H1 (cell line): Measurements from ENCODE around the gene TPD52L1. TPM values are rescaled to one million over a fixed set of nuclear protein-coding genes. Genes with fewer than 3 reads are reported as not detected.

Experiments
- BACH1 ChIP-seq: IDR thresholded peaks from 2 replicates; pipeline ENCODE4 v1.6.1; 2012; ENCODE audit warnings: low read length, improper control_type of control experiment
- BRCA1 ChIP-seq: IDR thresholded peaks from 2 replicates; pipeline ENCODE4 v1.6.1; 2012; ENCODE audit warnings: low read depth, low read length, improper control_type of control experiment
- CHD2 ChIP-seq: IDR thresholded peaks from 2 replicates; pipeline ENCODE4 v1.6.1; 2012; ENCODE audit warnings: low read length, improper control_type of control experiment
- MAX ChIP-seq: IDR thresholded peaks from 2 replicates; pipeline ENCODE4 v1.6.1; 2012; ENCODE audit warnings: inconsistent platforms
- PHF8 ChIP-seq: fragments of 200-600 bp; sonication (generic); conservative IDR thresholded peaks from 2 replicates; pipeline ENCODE4 v1.7.1; 2012; ENCODE audit warnings: low read depth, mild to moderate bottlenecking, inconsistent platforms, low read length, moderate library complexity
- RFX5 ChIP-seq: IDR thresholded peaks from 2 replicates; pipeline ENCODE4 v1.6.1; 2011; ENCODE audit warnings: low read depth, low read length, improper control_type of control experiment, borderline replicate concordance
- SP2 ChIP-seq: IDR thresholded peaks from 2 replicates; pipeline ENCODE4 v1.6.1; 2012; ENCODE audit warnings: mild to moderate bottlenecking, low read length, inconsistent platforms
- polyA plus RNA-seq, 7 experiments: library from polyadenylated mRNA; depleted of rRNA in 3 of 7; stranded (reverse) in 5 of 7; unstranded in 2 of 7; fragments of >200 nt in 5 of 7; fragments of 200-250 nt in 2 of 7; gene quantifications; 1 replicate in 5 of 7; 2 replicates in 1 of 7; 4 replicates in 1 of 7; pipeline versions ENCODE4 v1.2.1 to v1.2.3, GENCODE V29; 2011 to 2013; ENCODE audit warnings: missing spikeins in 2 of 7, mixed read lengths in 2 of 7
- total RNA-seq: library from RNA; stranded (reverse); fragmentation: NEBNext Ultra II Directional; extraction: Animal tissue kit (Norgen Biotek cat#: 25700); gene quantifications from 2 replicates; pipeline ENCODE4 v1.2.1, GENCODE V29; 2021
- TF ChIP-seq, protein P1 (sequence below): fragments of 300-600 bp; sonication (generic); IDR thresholded peaks from 2 replicates; pipeline ENCODE4 v1.7.1; 2012; ENCODE audit warnings: low read length, moderate library complexity, mild to moderate bottlenecking, inconsistent platforms; ENCODE audit not compliant: insufficient replicate concordance

The TPD52L1 gene
- total and polyA plus RNA-seq, 2 of the 8 experiments (the other 6 are each of a cell fraction or from before 2014, with no cell fraction given): 7.4 to 14.2 TPM

DNA sequence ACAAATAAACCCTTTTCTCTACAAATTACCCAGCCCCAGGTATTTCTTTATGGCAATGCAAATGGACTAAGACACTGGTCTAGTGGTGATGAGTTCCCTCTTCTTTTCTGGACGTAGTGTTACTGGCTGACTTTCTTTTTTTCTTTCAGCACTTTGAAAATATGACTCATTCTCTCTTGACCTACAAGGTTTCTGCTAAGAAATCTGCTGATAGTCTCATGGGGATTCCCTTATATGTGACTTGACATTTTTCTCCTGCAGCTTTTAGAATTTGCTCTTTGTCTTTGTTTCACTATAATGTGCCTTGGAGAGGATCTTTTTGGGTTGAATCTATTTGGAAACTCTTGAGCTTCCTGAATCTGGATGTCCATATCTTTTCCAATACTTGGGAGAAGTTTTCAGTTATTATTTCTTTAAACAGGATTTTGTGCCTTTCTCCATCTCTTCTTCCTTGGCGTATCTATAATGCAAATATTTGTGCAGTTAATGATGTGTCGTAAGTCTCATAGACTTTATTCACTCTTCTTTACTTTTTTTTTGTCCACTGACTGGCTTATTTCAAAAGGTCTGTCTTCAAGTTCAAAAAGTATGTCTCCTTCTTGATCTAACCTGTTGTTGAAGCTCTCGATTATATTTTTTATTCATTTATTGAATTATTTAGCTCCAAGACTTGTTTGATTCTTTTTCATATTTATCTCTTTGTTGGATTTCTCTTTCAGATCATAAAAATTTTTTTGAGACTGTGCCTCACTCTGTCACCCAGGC is 42.2 kb upstream of the TPD52L1 start (continued):
- TF ChIP-seq RFX5 (no peak), SP2 (no peak), BACH1 (no peak), CHD2 (no peak), MAX (no peak), PHF8 (no peak), BRCA1 (no peak)
- TF ChIP-seq, protein P1, sequence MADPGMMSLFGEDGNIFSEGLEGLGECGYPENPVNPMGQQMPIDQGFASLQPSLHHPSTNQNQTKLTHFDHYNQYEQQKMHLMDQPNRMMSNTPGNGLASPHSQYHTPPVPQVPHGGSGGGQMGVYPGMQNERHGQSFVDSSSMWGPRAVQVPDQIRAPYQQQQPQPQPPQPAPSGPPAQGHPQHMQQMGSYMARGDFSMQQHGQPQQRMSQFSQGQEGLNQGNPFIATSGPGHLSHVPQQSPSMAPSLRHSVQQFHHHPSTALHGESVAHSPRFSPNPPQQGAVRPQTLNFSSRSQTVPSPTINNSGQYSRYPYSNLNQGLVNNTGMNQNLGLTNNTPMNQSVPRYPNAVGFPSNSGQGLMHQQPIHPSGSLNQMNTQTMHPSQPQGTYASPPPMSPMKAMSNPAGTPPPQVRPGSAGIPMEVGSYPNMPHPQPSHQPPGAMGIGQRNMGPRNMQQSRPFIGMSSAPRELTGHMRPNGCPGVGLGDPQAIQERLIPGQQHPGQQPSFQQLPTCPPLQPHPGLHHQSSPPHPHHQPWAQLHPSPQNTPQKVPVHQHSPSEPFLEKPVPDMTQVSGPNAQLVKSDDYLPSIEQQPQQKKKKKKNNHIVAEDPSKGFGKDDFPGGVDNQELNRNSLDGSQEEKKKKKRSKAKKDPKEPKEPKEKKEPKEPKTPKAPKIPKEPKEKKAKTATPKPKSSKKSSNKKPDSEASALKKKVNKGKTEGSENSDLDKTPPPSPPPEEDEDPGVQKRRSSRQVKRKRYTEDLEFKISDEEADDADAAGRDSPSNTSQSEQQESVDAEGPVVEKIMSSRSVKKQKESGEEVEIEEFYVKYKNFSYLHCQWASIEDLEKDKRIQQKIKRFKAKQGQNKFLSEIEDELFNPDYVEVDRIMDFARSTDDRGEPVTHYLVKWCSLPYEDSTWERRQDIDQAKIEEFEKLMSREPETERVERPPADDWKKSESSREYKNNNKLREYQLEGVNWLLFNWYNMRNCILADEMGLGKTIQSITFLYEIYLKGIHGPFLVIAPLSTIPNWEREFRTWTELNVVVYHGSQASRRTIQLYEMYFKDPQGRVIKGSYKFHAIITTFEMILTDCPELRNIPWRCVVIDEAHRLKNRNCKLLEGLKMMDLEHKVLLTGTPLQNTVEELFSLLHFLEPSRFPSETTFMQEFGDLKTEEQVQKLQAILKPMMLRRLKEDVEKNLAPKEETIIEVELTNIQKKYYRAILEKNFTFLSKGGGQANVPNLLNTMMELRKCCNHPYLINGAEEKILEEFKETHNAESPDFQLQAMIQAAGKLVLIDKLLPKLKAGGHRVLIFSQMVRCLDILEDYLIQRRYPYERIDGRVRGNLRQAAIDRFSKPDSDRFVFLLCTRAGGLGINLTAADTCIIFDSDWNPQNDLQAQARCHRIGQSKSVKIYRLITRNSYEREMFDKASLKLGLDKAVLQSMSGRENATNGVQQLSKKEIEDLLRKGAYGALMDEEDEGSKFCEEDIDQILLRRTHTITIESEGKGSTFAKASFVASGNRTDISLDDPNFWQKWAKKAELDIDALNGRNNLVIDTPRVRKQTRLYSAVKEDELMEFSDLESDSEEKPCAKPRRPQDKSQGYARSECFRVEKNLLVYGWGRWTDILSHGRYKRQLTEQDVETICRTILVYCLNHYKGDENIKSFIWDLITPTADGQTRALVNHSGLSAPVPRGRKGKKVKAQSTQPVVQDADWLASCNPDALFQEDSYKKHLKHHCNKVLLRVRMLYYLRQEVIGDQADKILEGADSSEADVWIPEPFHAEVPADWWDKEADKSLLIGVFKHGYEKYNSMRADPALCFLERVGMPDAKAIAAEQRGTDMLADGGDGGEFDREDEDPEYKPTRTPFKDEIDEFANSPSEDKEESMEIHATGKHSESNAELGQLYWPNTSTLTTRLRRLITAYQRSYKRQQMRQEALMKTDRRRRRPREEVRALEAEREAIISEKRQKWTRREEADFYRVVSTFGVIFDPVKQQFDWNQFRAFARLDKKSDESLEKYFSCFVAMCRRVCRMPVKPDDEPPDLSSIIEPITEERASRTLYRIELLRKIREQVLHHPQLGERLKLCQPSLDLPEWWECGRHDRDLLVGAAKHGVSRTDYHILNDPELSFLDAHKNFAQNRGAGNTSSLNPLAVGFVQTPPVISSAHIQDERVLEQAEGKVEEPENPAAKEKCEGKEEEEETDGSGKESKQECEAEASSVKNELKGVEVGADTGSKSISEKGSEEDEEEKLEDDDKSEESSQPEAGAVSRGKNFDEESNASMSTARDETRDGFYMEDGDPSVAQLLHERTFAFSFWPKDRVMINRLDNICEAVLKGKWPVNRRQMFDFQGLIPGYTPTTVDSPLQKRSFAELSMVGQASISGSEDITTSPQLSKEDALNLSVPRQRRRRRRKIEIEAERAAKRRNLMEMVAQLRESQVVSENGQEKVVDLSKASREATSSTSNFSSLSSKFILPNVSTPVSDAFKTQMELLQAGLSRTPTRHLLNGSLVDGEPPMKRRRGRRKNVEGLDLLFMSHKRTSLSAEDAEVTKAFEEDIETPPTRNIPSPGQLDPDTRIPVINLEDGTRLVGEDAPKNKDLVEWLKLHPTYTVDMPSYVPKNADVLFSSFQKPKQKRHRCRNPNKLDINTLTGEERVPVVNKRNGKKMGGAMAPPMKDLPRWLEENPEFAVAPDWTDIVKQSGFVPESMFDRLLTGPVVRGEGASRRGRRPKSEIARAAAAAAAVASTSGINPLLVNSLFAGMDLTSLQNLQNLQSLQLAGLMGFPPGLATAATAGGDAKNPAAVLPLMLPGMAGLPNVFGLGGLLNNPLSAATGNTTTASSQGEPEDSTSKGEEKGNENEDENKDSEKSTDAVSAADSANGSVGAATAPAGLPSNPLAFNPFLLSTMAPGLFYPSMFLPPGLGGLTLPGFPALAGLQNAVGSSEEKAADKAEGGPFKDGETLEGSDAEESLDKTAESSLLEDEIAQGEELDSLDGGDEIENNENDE: no peak
